ENCODE measurements around the gene BRD1. TPM values are rescaled to one million over a fixed set of nuclear protein-coding genes. Genes with fewer than 3 reads are reported as not detected.

BRD1 gene
- total and polyA plus RNA-seq, 9 of the 15 experiments (the other 6 are each of a cell fraction or from before 2014, with no cell fraction given) = 0.42 to 17.6 (median 5.5) TPM

- H4K20me1 ChIP-seq (replicated peaks; ENCODE audit: control insufficient read depth, insufficient read depth, low read length) = no peaks in the 10 kb centered on the region
- H3K36me3 ChIP-seq (ENCODE audit: control insufficient read depth, insufficient read depth, low read length) = no peaks in the 10 kb centered on the region
- no peaks in the 10 kb centered on the region for H3K79me2 ChIP-seq (ENCODE audit: control insufficient read depth, insufficient read depth, low read length)
- no peak overlapping the region for H3K4me2 ChIP-seq (ENCODE audit: insufficient read depth, low read length)
- no peak overlapping the region for H3K9ac ChIP-seq (ENCODE audit: insufficient read depth in 1 of 2, low read depth in 2 of 2, low read length in 2 of 2)
- H2AFZ ChIP-seq (ENCODE audit: low read depth, low read length) = no peak overlapping the region
- WGBS (ENCODE audit: insufficient coverage, low coverage, missing lambda C conversion rate) = 0% methylated on average over 5 of the region's 12 CpGs
- H3K9me1 ChIP-seq (ENCODE audit: control insufficient read depth, insufficient read depth, low read length) = no peaks in the 10 kb centered on the region
- intact Hi-C loops (cut with micrococcal nuclease) (no loop called here), in situ Hi-C loops (cut with MboI) (no loop called here)
- no TSS peak for BruUV-seq (replicated peaks)
- POLR2A ChIA-PET = no interaction called here
- H3K27ac ChIP-seq (ENCODE audit: extremely low read depth, low read depth, low read length) = no peak overlapping the region
- no peak overlapping the region for H3K4me3 ChIP-seq
- H3K9me3 ChIP-seq (replicated peaks; ENCODE audit: control insufficient read depth, insufficient read depth, low read depth, low read length) = no peaks in the 10 kb centered on the region
- CTCF ChIA-PET (ENCODE audit: low intra/inter-chr PET ratio) = no interaction called here
- no peak for TF ChIP-seq STAT6 (CRISPR knock-in tag; IDR thresholded peaks at IDR 0.05)
- no peak for TF ChIP-seq LEF1 (IDR thresholded peaks at IDR 0.05)
- TF ChIP-seq KLF16 (IDR thresholded peaks at IDR 0.05) = no peak
- TF ChIP-seq, protein P1, sequence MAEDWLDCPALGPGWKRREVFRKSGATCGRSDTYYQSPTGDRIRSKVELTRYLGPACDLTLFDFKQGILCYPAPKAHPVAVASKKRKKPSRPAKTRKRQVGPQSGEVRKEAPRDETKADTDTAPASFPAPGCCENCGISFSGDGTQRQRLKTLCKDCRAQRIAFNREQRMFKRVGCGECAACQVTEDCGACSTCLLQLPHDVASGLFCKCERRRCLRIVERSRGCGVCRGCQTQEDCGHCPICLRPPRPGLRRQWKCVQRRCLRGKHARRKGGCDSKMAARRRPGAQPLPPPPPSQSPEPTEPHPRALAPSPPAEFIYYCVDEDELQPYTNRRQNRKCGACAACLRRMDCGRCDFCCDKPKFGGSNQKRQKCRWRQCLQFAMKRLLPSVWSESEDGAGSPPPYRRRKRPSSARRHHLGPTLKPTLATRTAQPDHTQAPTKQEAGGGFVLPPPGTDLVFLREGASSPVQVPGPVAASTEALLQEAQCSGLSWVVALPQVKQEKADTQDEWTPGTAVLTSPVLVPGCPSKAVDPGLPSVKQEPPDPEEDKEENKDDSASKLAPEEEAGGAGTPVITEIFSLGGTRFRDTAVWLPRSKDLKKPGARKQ (CRISPR knock-in tag; IDR thresholded peaks at IDR 0.05) = no peak
- TF ChIP-seq NR2C1 (IDR thresholded peaks at IDR 0.05) = no peak
- no peak for TF ChIP-seq NR2C1 (tag; IDR thresholded peaks at IDR 0.05)
- TF ChIP-seq POLR3A (IDR thresholded peaks at IDR 0.05; ENCODE audit: borderline replicate concordance, extremely low read depth, insufficient read depth, insufficient read length) = no peak
- no peak for TF ChIP-seq ZNF445 (CRISPR knock-in tag; IDR thresholded peaks at IDR 0.05; ENCODE audit: low read depth)
- DNase-seq (ENCODE audit: extremely low read depth in 1 of 4, low spot score in 3 of 4) = no peak
- no peak for ATAC-seq
- peaks cover 0 to 5% of the 10 kb centered on the region in 2 experiments; a peak in 2 of 5 replicates for H3K4me1 ChIP-seq (replicated peaks in 1 of 2; ENCODE audit: control insufficient read depth in 2 of 2, insufficient read depth in 2 of 2, low read length in 2 of 2)
- no peak for FAIRE-seq
- peaks cover 0 to 6% of the 10 kb centered on the region in 2 experiments; a peak in 3 of 5 replicates for H3K27me3 ChIP-seq (ENCODE audit: control insufficient read depth in 2 of 2, insufficient read depth in 2 of 2, low read length in 2 of 2)
Observed at GRCh38 chr22:49737101-49737551, 90.5 kb downstream of the BRD1 start.

Measured in K562 (cell line).